SK-N-SH treated with all-trans-retinoic acid at 6 μM for 48 hours (cell line): ENCODE results near the gene TGIF1.

Experiments
- ATAC-seq: fragments of 200-7000 bp; cut with Tn5 transposase; 3 replicates; pipeline ENCODE4 v1.9.1; 2020; ENCODE audit warnings: mild to moderate bottlenecking, moderate library complexity
- ARNTL ChIP-seq: fragments of 450-650 bp; formaldehyde crosslinking; IDR thresholded peaks from 2 replicates; pipeline ENCODE4 v1.5.0; 2020; ENCODE audit warnings: low read depth, mild to moderate bottlenecking, moderate library complexity, borderline replicate concordance
- BACH2 ChIP-seq: fragments of 250-450 bp; sonication (Bioruptor Pico); IDR thresholded peaks from 2 replicates; pipeline ENCODE4 v1.9.0; 2021; ENCODE audit warnings: mild to moderate bottlenecking, borderline replicate concordance
- CSDC2 ChIP-seq: fragments of 250-450 bp; sonication (Bioruptor Pico); IDR thresholded peaks from 2 replicates; pipeline ENCODE4 v1.5.0; 2020; ENCODE audit warnings: mild to moderate bottlenecking, moderate library complexity
- ESRRG ChIP-seq: fragments of 250-450 bp; sonication (Bioruptor Pico); IDR thresholded peaks from 2 replicates; pipeline ENCODE4 v1.6.1; 2021; ENCODE audit warnings: mild to moderate bottlenecking
- GLIS3 ChIP-seq: fragments of 250-450 bp; sonication (Bioruptor Pico); IDR thresholded peaks from 2 replicates; pipeline ENCODE4 v1.5.0; 2020; ENCODE audit warnings: mild to moderate bottlenecking, moderate library complexity
- ISL1 ChIP-seq: fragments of 250-450 bp; sonication (Bioruptor Pico); IDR thresholded peaks from 2 replicates; pipeline ENCODE4 v2.1.2; 2022; ENCODE audit warnings: mild to moderate bottlenecking, moderate library complexity
- OSR1 ChIP-seq: fragments of 250-450 bp; sonication (Bioruptor Pico); IDR thresholded peaks from 2 replicates; pipeline ENCODE4 v1.8.0; 2022; ENCODE audit warnings: moderate library complexity, mild to moderate bottlenecking, inconsistent platforms
- RARB ChIP-seq: fragments of 250-450 bp; sonication (Bioruptor Pico); IDR thresholded peaks from 2 replicates; pipeline ENCODE4 v1.8.0; 2021; ENCODE audit warnings: mild to moderate bottlenecking, moderate library complexity
- SNAI2 ChIP-seq: fragments of 250-450 bp; sonication (Bioruptor Pico); IDR thresholded peaks from 2 replicates; pipeline ENCODE4 v1.5.0; 2020; ENCODE audit warnings: mild to moderate bottlenecking, moderate library complexity
- TCF4 ChIP-seq: fragments of 250-450 bp; sonication (Bioruptor Pico); IDR thresholded peaks from 2 replicates; pipeline ENCODE4 v1.8.0; 2021; ENCODE audit warnings: mild to moderate bottlenecking, moderate library complexity, borderline replicate concordance
- TOX ChIP-seq: fragments of 250-450 bp; sonication (Bioruptor Pico); IDR thresholded peaks from 2 replicates; pipeline ENCODE4 v1.8.0; 2021; ENCODE audit warnings: mild to moderate bottlenecking, moderate library complexity, borderline replicate concordance
- ZC3H10 ChIP-seq: fragments of 250-450 bp; sonication (Bioruptor Pico); IDR thresholded peaks from 2 replicates; pipeline ENCODE4 v1.5.1; 2021; ENCODE audit warnings: mild to moderate bottlenecking, moderate library complexity
- ZFP3 ChIP-seq: fragments of 250-450 bp; sonication (Bioruptor Pico); IDR thresholded peaks from 2 replicates; pipeline ENCODE4 v1.5.0; 2020; ENCODE audit warnings: mild to moderate bottlenecking, moderate library complexity
- ZFP30 ChIP-seq: fragments of 450-650 bp; formaldehyde crosslinking; IDR thresholded peaks from 2 replicates; pipeline ENCODE4 v1.5.0; 2022; ENCODE audit warnings: mild to moderate bottlenecking, moderate library complexity
- ZNF565 ChIP-seq: fragments of 450-650 bp; formaldehyde crosslinking; conservative IDR thresholded peaks from 2 replicates; pipeline ENCODE4 v1.5.0; 2020; ENCODE audit warnings: low read depth, mild to moderate bottlenecking, moderate library complexity
- ZNF70 ChIP-seq: fragments of 450-650 bp; formaldehyde crosslinking; IDR thresholded peaks from 2 replicates; pipeline ENCODE4 v1.5.0; 2020; ENCODE audit warnings: mild to moderate bottlenecking, moderate library complexity
- ZNF8 ChIP-seq: fragments of 450-650 bp; formaldehyde crosslinking; IDR thresholded peaks from 2 replicates; pipeline ENCODE4 v1.5.0; 2020; ENCODE audit warnings: mild to moderate bottlenecking, moderate library complexity
- TF ChIP-seq, protein P1 (sequence below): fragments of 250-450 bp; sonication (Bioruptor Pico); IDR thresholded peaks from 2 replicates; pipeline ENCODE4 v1.8.0; 2020; ENCODE audit warnings: mild to moderate bottlenecking, moderate library complexity, borderline replicate concordance
- TF ChIP-seq, protein P2 (sequence below): fragments of 250-450 bp; sonication (Bioruptor Pico); IDR thresholded peaks from 2 replicates; pipeline ENCODE4 v1.5.1; 2021; ENCODE audit warnings: mild to moderate bottlenecking, moderate library complexity
- TF ChIP-seq, protein P3 (sequence below): fragments of 250-450 bp; sonication (Bioruptor Pico); IDR thresholded peaks from 2 replicates; pipeline ENCODE4 v1.5.0; 2020; ENCODE audit warnings: mild to moderate bottlenecking, moderate library complexity
- TF ChIP-seq, protein P4 (sequence below): fragments of 250-450 bp; sonication (Bioruptor Pico); IDR thresholded peaks from 2 replicates; pipeline ENCODE4 v1.8.0; 2021; ENCODE audit warnings: low read depth, mild to moderate bottlenecking, moderate library complexity, borderline replicate concordance

TGIF1 gene

DNA sequence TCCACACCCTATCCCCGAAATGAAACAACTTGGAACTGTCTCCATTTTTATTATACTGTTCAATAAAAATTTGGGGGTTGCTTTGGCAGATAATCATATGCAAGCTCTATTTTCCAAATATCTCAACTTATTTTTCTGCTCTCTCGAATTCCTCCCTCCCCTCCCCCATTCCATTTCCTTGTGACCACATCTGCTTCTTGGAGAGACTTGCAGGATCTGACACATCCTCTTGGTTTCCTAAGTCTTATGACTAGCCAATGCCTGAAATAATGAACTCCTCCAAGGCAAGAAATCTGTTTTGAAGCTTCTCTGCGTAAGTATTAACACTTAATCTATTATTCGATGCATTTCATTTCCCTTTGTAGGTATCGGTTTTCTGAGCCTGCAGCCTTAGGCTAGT is 16.1 kb downstream of the TGIF1 start:
- ATAC-seq, result peak; percentile 55
- no peak for TF ChIP-seq ZFP3 (CRISPR knock-in tag)
- TF ChIP-seq, protein P1, sequence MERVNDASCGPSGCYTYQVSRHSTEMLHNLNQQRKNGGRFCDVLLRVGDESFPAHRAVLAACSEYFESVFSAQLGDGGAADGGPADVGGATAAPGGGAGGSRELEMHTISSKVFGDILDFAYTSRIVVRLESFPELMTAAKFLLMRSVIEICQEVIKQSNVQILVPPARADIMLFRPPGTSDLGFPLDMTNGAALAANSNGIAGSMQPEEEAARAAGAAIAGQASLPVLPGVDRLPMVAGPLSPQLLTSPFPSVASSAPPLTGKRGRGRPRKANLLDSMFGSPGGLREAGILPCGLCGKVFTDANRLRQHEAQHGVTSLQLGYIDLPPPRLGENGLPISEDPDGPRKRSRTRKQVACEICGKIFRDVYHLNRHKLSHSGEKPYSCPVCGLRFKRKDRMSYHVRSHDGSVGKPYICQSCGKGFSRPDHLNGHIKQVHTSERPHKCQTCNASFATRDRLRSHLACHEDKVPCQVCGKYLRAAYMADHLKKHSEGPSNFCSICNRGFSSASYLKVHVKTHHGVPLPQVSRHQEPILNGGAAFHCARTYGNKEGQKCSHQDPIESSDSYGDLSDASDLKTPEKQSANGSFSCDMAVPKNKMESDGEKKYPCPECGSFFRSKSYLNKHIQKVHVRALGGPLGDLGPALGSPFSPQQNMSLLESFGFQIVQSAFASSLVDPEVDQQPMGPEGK (CRISPR knock-in tag), result no peak
- TF ChIP-seq, protein P2, sequence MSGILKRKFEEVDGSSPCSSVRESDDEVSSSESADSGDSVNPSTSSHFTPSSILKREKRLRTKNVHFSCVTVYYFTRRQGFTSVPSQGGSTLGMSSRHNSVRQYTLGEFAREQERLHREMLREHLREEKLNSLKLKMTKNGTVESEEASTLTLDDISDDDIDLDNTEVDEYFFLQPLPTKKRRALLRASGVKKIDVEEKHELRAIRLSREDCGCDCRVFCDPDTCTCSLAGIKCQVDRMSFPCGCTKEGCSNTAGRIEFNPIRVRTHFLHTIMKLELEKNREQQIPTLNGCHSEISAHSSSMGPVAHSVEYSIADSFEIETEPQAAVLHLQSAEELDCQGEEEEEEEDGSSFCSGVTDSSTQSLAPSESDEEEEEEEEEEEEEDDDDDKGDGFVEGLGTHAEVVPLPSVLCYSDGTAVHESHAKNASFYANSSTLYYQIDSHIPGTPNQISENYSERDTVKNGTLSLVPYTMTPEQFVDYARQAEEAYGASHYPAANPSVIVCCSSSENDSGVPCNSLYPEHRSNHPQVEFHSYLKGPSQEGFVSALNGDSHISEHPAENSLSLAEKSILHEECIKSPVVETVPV (CRISPR knock-in tag), result no peak
- TF ChIP-seq OSR1, result no peak
- no peak for TF ChIP-seq ZNF565 (CRISPR knock-in tag)
- TF ChIP-seq GLIS3 (CRISPR knock-in tag), result no peak
- no peak for TF ChIP-seq BACH2 (CRISPR knock-in tag)
- no peak for TF ChIP-seq TOX
- TF ChIP-seq, protein P3, sequence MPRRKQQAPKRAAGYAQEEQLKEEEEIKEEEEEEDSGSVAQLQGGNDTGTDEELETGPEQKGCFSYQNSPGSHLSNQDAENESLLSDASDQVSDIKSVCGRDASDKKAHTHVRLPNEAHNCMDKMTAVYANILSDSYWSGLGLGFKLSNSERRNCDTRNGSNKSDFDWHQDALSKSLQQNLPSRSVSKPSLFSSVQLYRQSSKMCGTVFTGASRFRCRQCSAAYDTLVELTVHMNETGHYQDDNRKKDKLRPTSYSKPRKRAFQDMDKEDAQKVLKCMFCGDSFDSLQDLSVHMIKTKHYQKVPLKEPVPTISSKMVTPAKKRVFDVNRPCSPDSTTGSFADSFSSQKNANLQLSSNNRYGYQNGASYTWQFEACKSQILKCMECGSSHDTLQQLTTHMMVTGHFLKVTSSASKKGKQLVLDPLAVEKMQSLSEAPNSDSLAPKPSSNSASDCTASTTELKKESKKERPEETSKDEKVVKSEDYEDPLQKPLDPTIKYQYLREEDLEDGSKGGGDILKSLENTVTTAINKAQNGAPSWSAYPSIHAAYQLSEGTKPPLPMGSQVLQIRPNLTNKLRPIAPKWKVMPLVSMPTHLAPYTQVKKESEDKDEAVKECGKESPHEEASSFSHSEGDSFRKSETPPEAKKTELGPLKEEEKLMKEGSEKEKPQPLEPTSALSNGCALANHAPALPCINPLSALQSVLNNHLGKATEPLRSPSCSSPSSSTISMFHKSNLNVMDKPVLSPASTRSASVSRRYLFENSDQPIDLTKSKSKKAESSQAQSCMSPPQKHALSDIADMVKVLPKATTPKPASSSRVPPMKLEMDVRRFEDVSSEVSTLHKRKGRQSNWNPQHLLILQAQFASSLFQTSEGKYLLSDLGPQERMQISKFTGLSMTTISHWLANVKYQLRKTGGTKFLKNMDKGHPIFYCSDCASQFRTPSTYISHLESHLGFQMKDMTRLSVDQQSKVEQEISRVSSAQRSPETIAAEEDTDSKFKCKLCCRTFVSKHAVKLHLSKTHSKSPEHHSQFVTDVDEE (CRISPR knock-in tag), result no peak
- no peak for TF ChIP-seq ZC3H10 (CRISPR knock-in tag)
- TF ChIP-seq RARB (CRISPR knock-in tag), result no peak
- TF ChIP-seq ZNF70, result no peak
- TF ChIP-seq ESRRG, result no peak
- no peak for TF ChIP-seq ZNF8 (CRISPR knock-in tag)
- TF ChIP-seq ZFP30 (CRISPR knock-in tag), result no peak

DNA sequence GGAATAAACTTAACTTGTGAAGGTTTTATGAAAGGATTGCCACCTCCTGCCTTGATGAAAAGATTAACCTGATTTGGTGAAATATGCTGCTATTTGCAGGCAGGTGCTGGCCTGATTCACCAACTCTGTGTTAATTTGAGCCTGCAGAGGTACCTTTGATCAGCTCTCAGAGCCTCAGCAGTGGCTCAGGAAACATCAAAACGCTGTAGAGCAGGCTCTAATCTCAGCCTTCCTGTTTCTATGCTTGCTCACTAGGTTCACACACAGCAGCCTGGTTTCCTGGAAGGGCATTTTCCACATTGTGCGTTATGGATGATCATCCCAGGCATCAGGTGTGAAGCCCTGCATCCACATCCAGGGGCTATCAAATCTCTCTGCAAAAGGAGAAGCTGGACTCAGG is 16.9 kb downstream of the TGIF1 start:
- TF ChIP-seq, protein P4, sequence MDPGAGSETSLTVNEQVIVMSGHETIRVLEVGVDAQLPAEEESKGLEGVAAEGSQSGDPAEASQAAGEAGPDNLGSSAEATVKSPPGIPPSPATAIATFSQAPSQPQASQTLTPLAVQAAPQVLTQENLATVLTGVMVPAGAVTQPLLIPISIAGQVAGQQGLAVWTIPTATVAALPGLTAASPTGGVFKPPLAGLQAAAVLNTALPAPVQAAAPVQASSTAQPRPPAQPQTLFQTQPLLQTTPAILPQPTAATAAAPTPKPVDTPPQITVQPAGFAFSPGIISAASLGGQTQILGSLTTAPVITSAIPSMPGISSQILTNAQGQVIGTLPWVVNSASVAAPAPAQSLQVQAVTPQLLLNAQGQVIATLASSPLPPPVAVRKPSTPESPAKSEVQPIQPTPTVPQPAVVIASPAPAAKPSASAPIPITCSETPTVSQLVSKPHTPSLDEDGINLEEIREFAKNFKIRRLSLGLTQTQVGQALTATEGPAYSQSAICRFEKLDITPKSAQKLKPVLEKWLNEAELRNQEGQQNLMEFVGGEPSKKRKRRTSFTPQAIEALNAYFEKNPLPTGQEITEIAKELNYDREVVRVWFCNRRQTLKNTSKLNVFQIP (CRISPR knock-in tag), result no peak
- TF ChIP-seq ZNF70, result no peak
- ATAC-seq, result peak; percentile 27; the same call in 1 of the 3 replicates

DNA sequence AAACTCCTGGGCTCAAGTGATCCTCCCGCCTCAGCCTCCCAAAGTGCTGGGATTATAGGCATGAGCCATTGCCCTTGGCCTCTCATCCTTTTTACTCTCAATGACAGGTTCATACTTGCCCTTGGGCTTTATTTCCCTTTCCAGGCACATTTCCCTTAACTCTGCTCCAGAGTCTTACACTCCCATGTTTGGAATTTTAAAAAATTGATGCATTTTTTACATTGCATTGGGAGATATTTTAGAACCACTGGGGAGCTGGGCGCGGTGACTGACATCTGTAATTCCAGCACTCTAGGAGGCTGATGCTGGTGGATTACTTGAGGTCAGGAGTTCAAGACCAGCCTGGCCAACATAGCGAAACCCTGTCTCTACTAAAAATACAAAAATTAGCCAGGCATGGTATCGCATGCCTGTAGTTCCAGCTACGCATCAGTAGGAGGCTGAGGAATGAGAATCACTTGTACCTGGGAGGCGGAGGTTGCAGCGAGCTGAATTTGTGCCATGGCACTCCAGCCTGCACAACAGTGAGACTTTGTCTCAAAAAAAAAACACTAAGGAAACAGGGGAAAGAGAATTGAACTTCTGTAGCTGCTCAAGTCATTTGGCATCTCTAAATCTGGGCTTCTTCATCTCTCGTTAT is 18.2 kb downstream of the TGIF1 start:
- no peak for ATAC-seq
- no peak for TF ChIP-seq GLIS3 (CRISPR knock-in tag)

DNA sequence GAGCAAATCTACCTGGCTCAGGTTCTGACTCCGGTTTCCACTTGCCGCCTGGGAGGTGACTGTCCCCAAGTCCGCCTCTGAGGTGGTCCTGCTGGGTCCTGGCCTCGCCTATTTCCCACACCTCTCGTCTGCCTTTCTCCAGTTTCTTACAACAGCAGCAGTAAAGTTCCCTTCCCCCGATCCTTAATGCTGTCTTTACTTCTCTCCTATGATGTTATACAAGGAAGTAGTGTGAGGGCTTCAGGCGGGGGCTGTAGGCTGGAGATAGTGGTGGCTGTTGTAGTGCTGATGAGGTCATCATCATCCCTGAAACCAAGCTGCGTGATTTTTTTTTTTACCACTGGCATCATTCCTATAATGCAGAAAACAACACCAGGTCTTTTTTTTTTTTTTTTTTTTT is 18.9 kb downstream of the TGIF1 start:
- no peak for TF ChIP-seq ZNF70
- TF ChIP-seq, protein P2 (CRISPR knock-in tag), result no peak
- no peak for TF ChIP-seq ZNF8 (CRISPR knock-in tag)
- no peak for TF ChIP-seq OSR1
- TF ChIP-seq TCF4 (CRISPR knock-in tag), result no peak
- no peak for TF ChIP-seq ISL1 (CRISPR knock-in tag)
- no peak for TF ChIP-seq SNAI2 (CRISPR knock-in tag)
- TF ChIP-seq ZFP30 (CRISPR knock-in tag), result no peak
- TF ChIP-seq, protein P4 (CRISPR knock-in tag), result no peak
- TF ChIP-seq TOX, result no peak
- no peak for TF ChIP-seq ARNTL (CRISPR knock-in tag)
- no peak for TF ChIP-seq GLIS3 (CRISPR knock-in tag)
- TF ChIP-seq ZNF565 (CRISPR knock-in tag), result no peak
- no peak for TF ChIP-seq CSDC2 (CRISPR knock-in tag)
- ATAC-seq, result no peak
